Kidney glomerular epithelial cell (primary cell): Measurements from ENCODE around the gene SLC1A2.
"Not testable (repeated sequence)": the region's sequence is repeated elsewhere in the genome, so short reads cannot be mapped to it uniquely, and the experiment has no call there.

Experiments used
- DNase-seq: peaks from one replicate; lab custom pipeline; 2025; lab: John Stamatoyannopoulos, UW

SLC1A2 gene

DNA sequence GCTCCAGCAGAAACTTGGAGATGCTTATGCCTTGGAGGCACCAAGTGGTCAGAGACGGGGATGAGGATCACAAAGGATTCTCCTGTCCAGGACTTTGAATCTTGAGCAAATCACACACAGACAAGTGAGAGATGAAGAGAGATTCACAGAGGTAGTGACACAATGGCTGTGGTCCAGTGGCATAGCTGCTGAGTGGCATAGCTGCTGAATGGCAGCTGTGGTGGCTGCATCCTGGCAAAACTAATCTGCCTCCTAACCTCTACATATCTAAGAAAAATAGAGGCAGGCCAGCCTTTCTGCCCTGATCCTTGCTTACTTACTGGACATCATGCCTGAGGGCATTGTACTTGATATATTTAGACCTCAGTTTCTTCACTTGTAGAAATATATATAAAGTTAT lies 177.8 kb downstream of the SLC1A2 start:
- DNase-seq, result no peak

DNA sequence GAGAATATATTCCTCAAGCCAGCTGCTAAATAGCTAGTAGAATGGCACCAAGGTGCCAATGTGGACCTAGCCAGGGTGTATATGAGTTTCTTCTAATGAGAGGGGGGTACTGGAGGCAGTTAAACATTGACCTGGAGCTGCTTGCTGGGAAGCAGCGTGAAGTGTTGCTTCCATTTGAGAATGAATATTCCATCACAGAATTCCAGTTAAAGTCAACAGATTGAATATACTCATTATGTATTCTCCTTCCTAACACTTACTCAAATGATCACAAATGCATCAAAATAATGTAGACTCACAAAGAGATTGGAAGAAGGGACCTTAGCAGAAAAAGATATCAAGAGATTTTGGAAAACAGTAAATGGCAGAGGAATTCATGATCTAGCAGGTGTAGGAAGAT lies 178.3 kb downstream of the SLC1A2 start:
- no peak for DNase-seq

DNA sequence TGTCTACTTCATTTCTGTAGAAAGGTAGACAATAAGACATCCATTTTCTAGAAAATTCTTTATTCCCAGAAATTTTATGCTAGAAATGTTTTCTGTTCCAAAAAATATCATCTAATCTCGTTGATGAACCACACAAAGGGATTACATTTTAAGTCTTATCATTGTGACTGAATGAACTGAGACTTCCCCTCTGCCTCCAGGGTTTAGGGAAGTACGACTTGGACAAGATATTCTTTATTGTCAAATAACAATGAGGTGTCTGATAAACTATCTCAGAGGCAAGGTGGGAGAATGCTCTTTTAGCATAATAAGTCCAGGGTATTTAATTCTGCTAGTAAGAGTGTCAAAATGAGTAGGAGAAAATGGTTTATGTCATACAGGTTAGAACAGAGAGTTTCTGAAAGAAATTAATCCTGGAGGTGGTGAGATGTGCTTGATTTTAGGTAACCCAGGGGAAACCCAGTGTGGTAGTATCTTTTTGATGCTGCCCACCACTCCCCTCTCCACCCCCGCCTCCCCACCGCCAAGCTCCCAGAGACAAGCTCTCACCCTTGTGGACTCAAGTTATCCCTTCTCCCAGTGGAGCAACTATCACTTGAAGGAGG lies 179.8 kb downstream of the SLC1A2 start:
- no peak for DNase-seq

DNA sequence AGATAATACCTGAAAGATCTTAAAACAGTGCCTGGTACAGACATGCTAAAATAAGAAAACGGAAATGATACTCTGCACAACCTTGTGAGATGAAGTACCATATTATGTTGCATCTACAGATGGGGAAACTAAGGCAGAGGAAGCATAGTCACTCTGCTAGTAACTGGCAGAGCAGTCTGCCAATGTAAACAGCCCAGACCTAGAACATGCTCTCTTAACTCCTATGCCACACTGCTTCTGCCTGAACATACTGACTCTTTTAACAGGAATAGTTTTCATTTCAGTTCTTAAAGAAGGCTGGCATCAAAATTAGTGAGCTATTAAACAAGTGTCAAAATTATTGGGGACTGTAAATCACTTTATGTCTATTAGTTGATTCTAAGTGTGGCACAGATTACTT lies 180.5 kb downstream of the SLC1A2 start:
- DNase-seq, result no peak

DNA sequence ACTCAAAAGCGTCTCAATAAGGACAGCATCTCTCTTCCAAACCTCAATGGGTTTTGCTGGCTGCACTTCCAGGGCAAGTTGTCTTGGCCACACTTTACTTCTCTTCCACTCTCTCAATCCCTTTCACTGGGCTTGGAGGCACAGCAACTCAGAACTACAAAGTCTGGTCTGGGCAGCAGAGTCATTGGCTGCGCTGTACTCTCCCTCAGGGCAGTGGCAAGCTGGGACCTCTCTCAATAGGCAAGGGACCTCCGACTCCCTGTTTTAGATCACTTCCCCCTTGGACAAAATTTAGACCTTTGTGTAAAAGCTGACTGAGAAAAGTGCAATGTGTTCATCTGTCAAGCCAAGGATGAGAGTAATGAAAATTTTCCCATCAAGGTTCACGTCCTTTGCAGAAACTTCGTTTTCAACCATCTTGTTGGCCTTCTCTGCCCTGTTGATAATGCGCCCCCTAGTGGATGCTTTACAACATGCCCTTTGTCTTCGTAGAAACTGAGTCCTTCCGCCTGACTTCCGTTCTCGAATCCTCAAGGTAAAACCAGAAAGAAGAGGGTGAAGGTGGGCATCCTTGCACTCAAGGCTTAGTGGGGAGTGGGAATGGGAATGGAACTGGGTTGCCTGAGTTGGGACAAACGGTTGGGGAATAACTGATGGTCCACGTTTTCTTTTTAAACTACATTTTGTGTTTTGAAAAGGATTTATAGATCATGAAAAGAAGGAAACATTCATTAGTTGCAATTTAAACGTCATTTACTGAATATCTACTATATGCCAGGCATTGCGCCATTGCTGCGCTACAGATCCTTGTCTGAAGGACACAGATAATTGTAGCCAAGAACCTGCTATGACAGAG lies 181.3 kb downstream of the SLC1A2 start:
- DNase-seq, result no peak

DNA sequence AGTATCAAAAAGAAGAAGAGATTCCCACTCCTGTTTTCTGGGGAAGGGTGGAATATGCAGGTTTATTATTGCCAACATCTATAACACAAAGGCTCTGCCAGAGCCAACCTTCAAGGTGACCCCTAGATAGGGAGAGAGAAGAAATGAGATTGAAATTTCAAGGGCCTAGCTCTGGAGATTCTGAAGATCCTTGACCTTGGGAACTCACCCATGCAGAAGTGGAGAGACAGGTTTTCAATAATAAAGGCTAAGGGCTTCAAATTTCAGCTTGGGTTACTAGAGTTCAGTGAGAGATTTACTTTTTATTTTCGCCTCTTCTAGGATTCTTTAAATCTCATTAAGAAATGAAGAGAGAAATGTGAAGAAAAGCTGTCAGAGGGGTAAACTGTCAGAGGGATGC lies 182.0 kb downstream of the SLC1A2 start:
- DNase-seq, result no peak

DNA sequence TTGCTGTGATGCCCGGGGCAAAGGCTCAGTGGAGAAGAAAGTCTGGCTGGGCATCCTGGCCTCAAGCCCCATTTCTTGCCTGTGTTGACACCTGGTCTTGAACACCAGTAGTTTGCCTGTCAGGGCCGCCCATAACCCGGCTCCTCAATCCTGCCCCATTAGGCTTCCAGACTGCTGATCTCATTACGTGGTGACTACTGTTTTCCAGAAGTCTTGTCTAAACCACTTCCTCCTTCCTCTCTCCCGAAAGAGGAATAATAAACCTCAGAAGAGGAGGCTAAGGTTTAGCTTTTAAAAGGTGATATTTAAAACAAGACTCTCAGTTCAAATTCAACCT lies 182.7 kb downstream of the SLC1A2 start:
- no peak for DNase-seq

DNA sequence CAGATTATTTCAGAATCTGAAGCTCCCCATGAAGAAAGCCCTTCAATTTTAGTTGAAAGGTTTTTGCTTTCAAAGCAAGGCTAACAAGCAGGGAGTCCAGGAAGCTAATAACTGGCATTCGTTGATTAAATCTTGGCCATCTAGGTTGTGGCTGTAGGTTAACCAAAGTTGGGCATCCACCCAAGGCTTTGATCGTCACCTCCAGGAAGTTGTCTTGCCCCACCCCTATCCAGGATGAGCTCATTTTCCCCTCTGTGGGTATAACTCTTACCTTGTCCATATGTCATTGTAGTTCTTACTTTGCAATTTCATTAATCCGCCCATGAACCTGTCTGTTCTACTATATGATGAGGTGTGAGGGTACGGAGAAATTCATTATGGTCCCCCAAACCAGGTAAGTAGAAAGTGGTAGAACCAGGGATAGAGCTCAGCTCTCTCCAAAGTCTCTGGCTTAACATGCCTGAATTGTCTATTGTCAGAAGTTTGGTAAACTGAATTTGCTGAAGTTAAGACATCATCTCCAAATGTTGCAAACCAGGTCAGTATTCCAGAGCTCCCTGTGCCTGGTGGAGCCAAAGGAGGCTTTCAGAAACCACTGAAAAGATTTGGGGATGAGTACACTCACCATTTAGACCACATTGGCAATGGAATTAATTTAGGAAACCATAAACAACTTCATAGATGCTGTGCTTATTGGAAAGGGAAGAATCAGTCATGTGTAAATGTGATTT lies 183.3 kb downstream of the SLC1A2 start:
- peak; percentile 33 for DNase-seq

DNA sequence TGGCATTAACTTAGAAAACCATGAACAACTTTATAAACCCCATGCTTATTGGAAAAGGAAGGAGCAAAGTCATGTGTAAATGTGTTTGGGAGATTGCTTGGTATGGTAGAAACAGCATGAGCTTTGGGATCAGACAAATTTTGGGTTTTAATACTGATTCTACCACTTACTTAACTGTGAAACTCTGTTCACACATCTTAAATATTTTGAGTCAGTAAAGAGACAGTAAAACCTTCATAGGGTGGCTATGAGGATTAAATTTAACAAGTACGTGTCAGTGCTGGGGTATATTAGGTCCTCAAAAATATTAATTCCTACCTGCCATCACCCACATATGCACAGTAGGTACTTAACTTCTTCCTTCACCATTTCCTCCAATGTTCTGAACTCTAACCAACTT lies 183.9 kb downstream of the SLC1A2 start:
- DNase-seq, result no peak

DNA sequence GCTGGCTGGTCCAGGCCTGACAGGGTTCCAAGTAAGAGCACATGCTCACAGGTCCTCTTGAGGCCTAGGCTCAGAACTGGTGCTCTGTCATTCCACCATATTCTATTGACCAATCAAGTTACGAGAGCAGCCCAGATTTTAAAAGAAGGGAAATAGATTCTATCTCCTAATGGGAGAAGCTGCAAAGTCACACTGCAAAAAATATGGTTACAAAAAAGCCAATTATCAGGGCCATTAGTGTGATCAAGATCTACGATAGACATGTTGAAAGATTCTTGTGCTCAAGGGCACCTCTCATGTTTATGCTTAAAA lies 184.2 kb downstream of the SLC1A2 start:
- DNase-seq, result no peak

DNA sequence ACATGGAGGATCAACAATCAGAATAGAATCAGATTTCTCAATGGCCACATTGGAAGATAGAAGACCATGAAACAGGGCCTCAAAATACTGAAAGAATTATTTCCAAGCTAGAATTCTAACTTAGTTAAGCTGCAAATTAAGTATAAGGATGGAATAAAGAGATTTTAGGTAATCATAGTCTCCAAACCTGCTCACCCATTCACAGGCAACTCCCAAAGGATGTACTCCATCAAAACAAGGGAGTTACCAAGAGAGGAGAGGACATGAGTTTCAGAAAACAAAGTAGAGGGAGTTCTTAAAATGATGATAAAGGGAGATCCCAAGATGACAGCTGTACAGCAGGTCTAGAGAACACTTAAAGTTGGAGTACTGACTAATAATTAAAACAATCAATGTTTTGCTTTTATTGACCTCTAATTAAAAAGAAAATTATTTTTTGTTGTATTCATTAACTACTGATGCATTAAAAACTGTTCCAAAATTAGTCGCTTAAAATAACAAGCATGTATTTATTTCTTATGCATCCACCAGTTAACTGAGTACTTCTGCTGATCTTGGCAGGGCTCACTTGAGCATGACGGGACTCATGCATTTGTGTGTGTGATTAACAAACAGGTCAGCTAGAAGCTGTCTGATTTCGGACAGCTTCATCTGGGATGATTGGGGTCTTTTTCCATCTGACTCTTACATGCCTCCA lies 184.8 kb downstream of the SLC1A2 start:
- peak; percentile 37 for DNase-seq

DNA sequence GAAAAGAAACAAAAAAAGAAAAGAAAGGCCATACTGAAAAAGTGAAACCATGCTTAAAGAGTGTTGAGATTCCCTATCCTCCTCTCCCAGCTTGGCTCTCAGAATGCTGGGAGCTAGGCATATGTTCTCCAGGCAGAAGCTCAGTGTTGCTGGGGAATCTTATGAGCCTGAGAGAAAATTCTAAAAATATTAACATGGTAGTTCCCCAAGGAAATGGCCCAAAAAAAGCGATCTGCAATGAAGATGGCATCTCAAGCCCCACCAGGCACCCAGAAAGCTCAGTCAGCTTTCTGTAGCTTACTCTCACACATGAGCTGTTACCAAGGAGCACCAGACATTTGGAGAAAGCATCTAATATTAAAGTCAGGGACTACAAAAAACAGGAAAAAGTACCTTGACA lies 185.8 kb downstream of the SLC1A2 start:
- no peak for DNase-seq

DNA sequence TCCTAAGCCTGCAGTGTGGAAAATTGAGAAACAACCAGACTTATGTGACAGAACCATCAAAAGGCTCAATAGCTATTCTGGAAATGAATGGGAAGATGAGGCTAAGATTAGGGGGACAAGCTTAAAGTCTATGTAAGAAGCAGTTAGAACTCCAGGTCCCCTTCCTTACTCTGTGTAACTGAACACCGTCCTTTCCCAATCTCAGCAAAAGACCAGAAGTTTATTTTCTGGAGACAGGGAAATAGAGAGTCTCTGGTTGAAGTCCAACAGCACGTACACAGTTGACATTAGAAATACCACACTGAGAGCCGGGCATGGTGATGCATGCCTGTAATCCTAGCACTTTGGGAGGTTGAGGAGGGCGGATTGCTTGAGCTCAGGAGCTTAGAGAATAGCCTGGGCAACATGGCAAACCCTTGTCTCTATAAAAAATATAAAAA lies 186.4 kb downstream of the SLC1A2 start:
- no peak for DNase-seq

DNA sequence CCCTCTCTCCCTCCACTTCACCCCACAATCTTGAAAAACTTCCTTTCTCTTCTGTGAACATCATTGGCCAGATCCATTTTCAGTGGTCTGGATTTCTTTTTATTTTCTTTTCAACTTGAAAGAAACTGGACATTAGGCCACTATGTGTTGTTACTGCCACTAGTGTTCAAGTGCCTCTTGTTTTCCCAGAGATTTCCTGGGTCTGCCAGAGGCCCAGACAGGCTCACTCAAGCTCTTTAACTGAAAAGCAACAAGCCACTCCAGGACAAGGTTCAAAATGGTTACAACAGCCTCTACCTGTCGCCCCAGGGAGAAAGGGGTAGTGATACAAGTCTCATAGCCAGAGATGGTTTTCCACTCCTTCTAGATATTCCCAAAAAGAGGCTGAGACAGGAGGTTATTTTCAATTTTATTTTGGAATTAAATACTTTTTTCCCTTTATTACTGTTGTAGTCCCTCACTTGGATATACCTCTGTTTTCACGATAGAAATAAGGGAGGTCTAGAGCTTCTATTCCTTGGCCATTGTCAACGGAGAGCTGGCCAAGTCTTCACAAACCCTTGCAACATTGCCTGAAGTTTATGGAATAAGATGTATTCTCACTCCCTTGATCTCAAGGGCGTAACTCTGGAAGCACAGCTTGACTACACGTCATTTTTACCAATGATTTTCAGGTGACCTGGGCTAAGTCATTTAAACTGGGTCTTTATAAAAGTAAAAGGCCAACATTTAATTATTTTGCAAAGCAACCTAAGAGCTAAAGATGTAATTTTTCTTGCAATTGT lies 188.1 kb downstream of the SLC1A2 start:
- DNase-seq, result no peak

DNA sequence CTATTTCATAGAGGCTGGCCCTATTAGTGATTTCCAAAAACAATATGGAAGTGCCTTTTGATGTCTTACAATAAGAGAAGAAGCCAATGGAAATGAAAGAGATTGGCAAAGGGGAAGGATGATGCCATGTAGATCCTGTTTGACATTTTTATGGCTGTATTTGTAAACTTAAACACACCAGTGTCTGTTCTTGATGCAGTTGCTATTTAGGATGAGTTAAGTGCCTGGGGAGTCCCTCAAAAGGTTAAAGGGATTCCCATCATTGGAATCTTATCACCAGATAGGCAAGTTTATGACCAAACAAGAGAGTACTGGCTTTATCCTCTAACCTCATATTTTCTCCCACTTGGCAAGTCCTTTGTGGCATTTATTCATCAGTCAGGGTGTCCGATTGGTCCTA lies 189.0 kb downstream of the SLC1A2 start:
- no peak for DNase-seq

DNA sequence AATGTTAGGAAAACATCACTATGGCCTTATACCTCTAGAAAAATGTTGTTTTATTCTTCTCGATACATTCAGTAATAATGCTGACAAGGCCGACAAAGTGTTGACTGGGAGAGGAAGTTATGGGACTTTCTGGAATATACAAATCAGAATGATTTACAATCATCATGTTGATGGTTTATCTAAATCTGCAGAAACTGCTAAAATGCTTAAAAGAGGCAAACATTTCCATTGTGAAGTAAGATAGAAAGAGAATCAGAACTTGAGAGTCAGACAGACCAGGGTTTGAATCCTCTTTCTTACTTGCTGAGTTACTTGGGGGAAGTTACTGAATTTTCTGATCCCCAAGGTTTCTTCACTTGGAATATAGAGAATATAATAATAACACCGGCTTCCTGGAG lies 191.0 kb downstream of the SLC1A2 start:
- no peak for DNase-seq

DNA sequence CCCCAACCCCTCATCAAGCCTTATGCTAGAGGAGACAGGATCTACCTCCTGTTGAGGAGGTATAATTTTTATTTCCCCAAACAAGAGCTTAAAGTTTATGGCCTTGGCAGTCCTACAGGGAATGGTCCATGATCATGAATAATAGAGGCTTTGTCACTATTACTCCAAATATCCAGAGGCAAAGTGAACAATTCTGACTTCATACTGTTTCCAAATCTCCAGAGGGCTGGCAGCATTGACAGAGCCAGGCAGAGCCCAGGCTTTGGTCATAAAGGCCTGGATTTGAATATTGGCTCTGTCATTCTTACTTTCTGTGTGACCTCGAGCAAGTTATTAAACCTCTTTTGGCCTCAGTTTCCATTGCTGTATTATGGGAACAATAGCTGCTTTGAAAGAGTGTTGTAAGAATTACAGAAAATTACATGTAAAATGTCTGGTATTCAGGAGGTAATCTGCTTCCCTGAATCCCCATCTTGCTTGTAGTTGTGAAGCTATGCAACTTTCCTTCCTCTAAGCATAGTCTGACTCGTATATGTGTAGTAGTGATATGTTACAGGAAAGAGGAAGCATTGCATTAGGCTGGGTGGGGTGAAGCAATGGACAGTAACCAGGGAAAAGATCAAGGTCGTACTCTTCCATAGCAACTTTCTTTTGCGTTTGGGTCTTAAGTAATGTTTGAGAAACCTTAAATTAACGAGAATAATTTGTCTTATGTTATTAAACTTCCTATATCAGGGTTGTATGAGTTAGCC lies 191.6 kb downstream of the SLC1A2 start:
- DNase-seq, result no peak

DNA sequence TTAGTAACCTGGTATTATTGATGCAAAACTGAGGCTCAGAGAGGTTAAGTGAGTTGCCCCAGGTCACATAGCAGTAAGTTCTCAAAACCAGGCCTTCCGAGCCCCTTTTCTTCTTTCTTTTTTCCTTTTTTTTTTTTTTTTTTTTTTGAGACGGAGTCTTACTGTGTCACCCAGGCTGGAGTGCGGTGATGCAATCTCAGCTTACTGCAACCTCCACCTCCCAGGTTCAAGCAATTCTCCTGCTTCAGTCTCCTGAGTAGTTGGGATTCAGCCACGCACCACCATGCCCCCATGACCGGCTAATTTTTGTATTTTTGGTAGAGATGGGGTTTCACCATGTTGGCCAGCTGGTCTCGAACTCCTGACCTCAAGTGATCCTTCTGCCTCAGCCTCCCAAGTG lies 192.6 kb downstream of the SLC1A2 start:
- DNase-seq, result not testable (repeated sequence)

DNA sequence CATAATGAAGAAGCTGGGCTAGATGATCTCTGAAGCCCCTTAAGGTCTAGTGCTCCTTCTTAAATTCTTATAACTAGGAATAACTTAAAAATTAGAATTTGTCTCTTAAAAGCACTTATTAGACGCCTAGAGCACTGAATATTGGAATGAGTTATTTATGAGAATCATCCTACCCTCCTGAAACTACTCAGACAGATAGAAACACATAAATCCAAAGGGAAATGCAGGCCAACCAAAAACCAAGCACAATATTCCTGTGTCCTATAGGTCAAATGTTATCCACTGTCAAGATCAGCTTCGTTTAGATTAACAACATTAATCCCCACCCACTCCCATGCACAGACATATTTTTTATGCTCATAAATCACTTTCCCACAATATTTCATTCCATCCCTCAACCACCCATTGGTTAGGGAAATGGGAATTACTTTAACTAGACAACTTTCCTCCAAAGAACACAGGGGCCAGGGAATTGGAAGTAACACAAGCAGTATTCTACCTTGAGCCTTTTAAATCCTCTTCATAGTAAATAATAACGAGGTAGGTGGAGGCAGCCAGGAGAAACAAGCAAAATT lies 193.3 kb downstream of the SLC1A2 start:
- DNase-seq, result no peak

DNA sequence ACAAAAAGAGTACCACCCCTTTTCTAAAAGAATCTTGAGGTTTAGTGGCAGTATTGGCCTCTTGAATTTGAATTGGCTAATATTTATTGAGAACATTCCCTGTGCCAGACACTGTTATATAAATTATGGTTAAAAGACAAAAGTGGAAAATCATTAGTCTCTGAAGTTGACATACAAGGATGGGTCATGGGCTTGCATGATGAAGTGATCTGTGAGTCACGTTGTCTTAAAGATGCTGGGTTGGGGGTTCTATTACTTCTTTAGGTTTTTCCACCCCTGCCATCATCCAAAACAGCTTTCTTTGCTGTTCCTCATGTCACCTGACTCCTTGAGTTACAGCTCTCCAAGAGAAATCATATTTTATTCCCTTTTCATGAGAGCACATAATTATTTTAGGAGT lies 195.4 kb downstream of the SLC1A2 start:
- no peak for DNase-seq

DNA sequence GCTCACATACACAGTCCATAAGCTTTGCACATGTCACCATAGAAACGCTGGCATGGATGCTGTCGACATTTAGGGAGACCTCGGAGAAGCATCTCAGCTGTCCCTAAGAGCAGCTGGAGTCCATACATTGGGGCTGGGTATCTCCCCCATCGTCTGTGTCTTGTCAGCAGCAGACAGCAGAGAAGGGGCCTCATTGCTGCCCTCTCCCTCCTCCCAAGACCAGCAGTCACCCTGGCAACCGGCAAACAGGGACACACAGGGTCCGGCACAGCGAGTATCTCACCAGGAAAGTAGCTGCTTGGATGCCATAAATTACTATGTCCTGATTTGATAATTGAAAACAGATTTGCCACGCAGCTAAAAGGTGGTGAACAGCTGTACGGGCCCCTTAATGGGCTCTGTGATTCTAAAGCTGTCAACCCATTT lies 196.0 kb downstream of the SLC1A2 start:
- no peak for DNase-seq
